Right kidney (tissue), 1 donor: ENCODE data around the gene OSBPL2.
A peak's percentile ranks its signal among the peaks of the same experiment; 100 is the strongest.

Source experiments
- DNase-seq: peaks from one replicate; pipeline ENCODE4 v3.0.0-alpha.2; 2016

OSBPL2 gene

GRCh38 chr20:62301111-62301668 lies 62.9 kb downstream of the OSBPL2 start:
- DNase-seq: no peak

- DNase-seq: peak; percentile 81
These were observed 63.5 kb downstream of the OSBPL2 start for GRCh38 chr20:62301773-62302340.

DNA sequence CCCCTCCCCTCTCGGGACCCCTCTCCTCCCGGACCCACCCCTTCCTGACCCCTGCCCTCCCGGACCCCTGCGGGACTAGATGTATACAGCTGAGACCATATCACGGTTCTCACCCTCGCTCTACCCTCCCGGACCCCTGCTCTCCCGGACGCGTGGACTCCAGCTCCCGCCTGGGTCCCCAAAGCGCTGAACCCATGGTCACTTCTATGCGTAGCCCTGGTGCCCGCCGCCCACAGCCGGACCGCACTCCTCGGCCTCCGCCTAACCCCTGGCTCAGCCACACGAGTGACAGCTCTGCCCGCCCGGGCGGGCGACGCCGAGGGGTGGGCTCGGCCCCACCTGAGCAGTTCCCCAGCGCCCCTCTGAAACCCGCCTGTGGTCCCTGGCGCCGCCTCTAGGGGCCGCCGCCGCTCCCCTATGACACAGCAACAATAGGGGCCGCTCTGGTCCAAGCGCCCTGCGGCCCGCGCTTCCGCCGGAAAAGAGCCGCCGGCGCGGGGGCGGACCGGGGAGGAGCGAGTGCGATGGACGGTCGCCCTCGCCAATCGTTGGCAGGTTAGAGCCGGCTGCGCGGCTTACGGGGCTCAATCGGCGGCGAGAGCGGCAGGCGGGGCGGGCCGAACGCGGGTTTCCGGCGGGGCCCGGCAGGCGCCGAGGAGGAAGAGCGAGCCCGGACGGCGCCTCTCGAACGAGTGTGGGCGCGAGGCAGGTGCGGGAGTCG lies 64.2 kb downstream of the OSBPL2 start, which contains the start of gene ADRM1:
Gene ADRM1 (plus strand): TSS at position 657 of the 721 bp plus-strand sequence. CDS start 572 bp downstream, outside the sequence.
- DNase-seq: peak; percentile 97

GRCh38 chr20:62303062-62303339 lies 64.7 kb downstream of the OSBPL2 start:
- DNase-seq: no peak

- no peak for DNase-seq
These were observed 65.3 kb downstream of the OSBPL2 start for GRCh38 chr20:62303340-62304226.

DNA sequence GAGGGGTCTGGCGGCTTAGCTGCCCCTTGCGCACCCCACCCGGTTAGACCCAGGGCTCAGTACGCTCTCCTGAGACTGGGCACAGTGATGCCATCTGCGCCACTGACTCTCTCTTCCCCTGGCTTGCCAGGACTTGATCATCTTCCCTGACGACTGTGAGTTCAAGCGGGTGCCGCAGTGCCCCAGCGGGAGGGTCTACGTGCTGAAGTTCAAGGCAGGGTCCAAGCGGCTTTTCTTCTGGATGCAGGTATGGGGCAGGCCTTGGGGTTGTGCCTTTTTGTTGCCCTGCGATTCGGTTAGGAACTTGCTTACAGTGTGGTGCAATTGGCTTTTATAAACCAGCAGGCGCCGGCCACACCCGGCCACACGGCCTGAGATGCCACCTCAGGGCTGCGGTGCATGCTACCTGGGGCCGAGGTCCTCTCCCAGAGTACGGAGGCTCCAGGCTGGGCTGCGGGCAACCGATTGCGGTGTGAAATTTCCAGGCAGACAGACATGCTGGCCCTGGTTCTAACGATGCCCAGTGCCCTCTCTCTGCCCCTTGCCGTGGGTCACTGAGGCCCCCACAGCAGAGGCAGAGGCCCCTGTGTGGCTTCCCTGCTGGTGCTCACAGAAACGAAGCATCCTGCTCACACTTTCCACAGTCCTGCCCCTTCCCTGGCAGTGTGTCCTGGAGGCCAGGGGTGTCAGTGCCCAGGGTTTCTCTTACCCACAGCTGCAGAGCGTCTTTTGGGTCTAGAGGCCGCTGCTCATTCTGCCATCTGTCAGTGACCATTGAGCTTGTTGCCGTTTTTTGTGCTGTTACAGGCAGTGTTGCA lies 66.2 kb downstream of the OSBPL2 start:
- no peak for DNase-seq

DNA sequence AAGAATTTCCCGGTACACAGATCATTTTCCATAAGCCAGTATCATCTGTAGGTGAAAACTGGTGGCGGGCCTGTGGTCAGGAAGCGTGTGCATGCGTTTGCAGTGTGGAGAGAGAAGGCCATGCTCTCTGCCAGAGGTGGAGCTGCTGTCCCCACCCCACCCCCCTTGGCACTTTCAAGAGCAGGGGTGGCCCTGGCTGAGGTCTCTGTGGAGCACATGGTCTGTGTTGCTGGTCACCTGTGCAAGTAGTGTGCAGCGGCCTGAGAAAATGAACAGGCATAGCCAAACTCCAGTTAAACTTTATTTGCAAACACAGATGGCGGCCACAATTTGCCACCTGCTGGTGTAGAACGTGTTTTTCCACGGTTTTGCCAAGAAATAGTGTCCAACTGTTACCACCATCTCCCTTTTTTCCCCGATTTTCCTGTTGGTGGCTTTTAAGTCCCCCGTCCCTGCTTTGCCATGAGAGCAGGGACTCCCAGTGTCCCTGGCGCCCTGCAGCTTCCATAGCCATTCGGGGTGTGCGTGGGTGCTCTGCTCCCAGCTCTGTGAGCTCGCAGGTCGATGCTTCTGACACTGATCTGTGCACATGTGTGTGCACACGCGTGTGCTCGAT lies 66.9 kb downstream of the OSBPL2 start:
- no peak for DNase-seq

- no peak for DNase-seq
These were observed 67.6 kb downstream of the OSBPL2 start for GRCh38 chr20:62305765-62306413.

DNA sequence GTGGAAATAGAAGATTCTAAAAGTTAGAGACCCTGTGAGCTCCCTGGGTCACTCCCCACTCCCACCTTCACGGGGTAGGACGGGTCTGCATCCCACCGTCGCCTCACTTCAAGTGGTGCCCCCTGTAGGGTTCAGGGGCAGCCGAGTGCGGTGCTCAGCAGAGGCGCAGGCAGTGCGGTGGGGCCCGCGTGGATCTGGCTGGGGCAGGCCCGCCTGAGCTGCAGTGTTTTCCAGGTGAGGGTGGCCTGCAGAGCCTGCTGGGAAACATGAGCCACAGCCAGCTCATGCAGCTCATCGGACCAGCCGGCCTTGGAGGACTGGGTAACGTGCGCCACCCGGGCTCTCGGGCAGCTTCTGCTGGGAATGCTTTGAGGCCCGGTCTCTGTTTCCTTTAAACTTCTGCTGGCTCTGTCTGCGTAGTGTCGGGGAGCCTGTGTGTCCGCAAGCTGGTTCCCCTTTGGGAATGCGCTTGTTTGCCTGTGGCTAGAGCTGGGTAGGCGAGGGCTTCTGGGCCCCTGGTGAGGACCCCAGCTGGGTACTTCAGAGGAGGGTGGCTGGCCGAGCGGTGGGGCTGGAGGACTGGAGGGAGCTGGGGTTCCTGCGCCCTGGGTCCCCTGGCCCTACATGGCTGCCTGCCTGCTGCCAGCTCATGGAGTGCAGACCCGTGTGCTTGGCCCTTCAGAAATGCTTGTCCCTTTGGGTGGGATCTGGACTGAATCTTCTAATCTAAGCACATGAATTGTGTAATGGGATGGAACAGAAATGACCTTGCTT lies 68.3 kb downstream of the OSBPL2 start:
- no peak for DNase-seq

DNA sequence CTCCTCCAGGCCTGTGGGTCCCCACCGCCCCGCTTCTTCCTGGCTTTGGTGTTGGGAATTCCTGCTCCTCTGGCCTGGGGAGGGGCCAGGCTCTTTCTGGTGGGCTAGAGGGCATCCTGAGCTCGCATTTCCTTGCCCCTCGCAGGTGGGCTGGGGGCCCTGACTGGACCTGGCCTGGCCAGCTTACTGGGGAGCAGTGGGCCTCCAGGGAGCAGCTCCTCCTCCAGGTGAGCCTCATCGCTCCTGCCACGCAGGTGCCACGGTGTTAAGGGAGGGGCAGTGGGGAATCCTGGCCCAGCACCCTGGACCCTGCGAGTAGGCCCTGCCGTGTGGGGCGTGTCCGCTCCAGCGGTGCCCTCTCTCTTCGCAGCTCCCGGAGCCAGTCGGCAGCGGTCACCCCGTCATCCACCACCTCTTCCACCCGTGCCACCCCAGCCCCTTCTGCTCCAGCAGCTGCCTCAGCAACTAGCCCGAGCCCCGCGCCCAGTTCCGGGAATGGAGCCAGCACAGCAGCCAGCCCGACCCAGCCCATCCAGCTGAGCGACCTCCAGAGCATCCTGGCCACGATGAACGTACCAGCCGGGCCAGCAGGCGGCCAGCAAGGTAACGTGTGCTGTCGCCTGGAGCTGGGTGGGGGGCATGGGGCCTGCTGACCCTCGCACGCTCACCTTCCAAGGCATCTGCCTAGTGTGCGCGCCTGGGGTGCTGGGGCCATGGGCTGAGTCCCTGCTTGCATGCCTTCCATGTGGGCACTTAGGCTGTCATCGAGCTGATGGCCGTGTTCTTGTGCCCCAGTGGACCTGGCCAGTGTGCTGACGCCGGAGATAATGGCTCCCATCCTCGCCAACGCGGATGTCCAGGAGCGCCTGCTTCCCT lies 69.1 kb downstream of the OSBPL2 start:
- DNase-seq: no peak

GRCh38 chr20:62308102-62308822 lies 69.9 kb downstream of the OSBPL2 start:
- DNase-seq: no peak

DNA sequence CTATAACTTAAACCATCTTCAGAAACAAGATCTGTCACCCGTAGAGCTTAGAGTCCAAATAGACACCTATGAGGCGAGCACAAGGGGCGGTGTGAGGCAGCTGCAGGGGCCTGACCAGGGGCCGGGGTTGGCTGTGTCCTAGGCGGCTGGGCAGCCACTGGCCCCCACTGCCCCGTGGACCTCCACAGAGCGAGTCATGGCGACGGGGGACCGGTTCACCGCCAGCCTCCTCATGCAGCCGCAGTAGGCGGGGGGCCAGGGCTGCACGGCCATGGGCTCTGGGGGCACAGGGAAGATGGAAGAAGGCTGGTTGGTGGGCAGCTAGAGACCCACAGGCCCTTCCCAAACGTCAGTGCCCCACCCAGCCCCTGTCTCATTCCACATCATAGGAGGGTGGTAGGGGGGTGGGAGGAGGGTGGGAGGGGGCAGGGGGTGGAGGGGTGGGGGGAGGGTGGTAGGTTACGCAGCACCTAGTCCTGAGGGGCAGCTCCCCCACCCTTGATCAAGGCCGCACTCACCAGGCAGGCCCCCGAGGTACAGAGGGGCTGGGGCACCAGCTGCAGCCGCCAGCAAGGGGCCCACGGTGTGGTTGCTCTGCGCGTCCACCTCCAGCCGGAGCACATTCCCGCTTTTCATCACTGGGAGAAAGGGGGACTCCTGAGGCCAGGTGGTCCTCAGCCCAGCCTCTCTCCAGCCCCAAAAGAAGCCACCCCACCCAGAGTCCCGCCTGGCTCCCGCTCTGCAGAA lies 71.0 kb downstream of the OSBPL2 start:
- DNase-seq: no peak

DNA sequence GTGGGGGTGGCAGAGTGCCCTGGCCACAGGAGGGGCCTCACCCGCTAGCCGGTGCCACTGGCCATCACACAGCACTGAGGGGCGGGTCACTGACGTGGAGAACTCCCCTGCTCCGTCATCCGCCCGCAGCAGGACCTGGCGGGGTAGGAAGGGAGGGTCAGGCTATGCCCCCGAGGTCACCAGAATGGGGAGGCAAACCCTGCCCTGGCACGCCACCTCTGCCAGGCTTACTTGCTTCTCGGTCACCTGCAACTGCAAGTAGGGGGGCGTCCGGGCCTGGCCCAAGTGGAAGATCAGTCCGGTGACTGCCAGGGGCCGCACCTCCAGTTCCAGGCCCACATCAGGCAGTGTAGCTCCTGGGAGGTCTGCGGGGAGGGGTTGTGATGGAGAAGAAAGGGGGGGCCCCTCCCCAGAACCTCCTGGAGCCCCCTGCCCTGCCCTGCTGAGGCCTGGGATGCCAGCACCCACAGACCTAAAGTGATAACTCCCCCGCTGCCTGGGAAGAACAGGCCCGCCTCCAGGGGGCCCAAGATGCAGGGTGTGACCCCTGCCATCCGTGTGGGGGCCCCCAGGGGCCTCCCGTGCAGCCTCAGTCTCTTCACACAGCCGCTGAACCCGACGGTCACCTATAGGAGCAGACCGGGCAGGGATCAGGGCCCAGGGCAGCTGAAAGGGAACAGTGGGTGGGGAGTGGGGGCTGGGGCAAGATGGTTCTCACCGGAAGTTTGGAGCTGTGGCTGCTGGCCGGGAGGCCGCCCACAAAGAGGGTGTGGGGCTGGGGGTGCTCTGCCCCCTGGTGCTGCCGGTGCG lies 71.8 kb downstream of the OSBPL2 start:
- DNase-seq: no peak

- DNase-seq: no peak
These were observed 72.4 kb downstream of the OSBPL2 start for GRCh38 chr20:62310757-62311121.

DNA sequence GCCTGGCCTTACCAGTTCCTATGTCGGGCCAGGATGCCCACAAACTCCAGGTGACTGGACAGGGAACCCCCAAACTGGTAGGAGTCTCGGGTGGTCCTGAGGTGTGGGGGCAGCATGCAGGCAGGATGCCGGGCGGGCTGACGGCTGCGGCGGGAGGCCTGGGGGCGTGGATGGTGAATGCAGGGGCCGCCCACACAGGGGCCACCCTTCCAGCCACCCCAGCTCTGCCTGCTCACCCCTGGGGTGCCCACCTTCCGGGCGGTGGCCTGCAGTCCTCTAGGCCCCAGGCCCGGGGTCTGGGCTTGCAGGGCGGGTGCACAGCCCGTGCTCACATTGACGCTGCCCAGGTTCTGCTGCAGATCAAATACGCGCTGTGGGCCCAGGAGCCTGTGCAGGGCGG lies 72.8 kb downstream of the OSBPL2 start:
- DNase-seq: no peak

- no peak for DNase-seq
These were observed 73.7 kb downstream of the OSBPL2 start for GRCh38 chr20:62311832-62312661.
